ENCODE measurements around the gene SPATS2L.

GRCh38 chr2:200421270-200421669, 114.8 kb downstream of the SPATS2L start:
- TF ChIP-seq CTCF (IDR thresholded peaks at IDR 0.05), result no peak
- TF ChIP-seq POLR2A (IDR thresholded peaks at IDR 0.05), result no peak

Data from lower leg skin (tissue), 3 donors.